SHP77 (cell line): ENCODE measurements around the gene PHKB.
"Not testable (repeated sequence)": the region's sequence is repeated elsewhere in the genome, so short reads cannot be mapped to it uniquely, and the experiment has no call there.

Experiments
- DNase-seq, 2 experiments: peaks; one replicate each; lab custom pipeline; 2025; lab: John Stamatoyannopoulos, UW

Gene PHKB

GRCh38 chr16:47625115-47625567 lies 164.0 kb downstream of the PHKB start:
- DNase-seq = no peak

DNA sequence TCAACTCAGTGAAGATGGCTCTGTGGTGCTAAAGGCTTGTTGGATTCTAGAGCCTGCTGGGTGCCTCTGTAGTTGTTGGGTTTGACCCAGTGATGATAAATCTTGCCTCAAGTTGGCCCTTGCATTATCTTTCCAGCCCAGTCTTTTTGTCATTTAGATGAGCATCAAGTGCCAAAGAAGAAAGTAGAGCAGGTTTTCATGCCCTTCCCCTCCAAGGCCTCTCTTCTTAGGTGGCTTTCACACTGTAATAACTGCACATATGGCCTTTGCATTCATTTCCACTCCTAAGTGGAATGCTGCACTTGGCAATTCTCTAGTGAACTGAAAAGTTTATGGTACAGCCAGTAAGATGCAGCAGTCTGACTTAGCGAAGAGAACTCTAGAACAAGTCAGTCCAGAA lies 165.1 kb downstream of the PHKB start:
- no peak for DNase-seq

- DNase-seq = no peak
These were observed 166.0 kb downstream of the PHKB start for GRCh38 chr16:47627085-47627639.

DNA sequence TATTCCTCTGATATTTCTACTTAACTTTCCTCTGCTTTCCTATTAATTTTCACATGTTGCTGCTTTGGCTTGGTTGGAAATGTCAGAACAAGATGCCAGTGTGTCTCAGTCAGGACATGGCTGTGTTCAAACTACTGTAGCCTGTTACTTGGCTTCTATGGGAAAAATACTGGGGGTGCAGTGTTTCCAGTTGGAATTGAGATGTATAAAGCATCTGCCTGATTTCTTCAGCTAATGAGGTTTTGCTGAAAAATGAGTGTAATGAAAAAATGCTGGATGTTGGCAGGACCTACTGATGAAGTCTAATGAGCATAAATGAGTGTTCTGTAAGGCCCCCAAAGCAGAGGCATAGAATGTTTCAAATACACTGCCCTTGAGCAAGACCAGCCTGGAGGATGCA lies 166.6 kb downstream of the PHKB start:
- DNase-seq = no peak

GRCh38 chr16:47631131-47631530 lies 170.0 kb downstream of the PHKB start:
- DNase-seq = no peak

DNA sequence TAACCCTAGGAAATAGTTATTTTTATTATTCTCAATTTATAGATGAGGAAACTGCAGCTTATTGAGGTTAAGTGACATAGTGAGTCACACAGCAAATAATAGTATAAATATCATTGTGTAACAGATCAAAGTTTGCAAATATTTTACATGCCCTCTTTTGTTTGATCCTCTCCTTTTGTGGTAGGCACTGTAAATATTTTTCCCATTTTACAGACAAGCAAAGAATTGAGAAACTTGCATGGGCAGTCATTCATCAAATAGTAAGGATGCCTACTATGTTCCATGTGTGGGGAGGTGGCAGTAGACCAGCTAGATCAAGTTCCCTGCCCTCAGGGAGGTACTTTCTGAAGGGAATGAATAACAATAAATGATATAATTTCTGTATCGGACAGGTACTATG lies 173.0 kb downstream of the PHKB start:
- DNase-seq = no peak

GRCh38 chr16:47634727-47635126 lies 173.6 kb downstream of the PHKB start:
- DNase-seq = no peak

GRCh38 chr16:47636501-47637099 lies 175.5 kb downstream of the PHKB start:
- DNase-seq = no peak

DNA sequence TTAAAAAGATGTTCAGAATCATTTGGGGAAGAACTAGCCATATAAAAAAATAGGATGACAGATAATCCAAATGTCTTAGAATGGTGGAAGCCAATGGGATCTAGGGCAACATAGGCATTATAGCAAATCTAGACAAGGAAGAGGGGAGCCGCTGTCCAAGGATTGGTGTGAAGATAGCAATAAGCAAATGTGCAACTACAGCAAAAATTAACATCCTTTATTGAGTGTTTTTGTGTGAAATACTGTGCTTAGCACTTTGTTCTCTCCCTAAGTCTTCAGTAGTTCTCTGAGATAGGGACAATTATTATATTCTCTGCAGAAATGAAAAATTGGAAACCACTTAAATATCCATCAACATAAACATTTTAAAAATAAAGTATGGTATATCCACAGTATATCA lies 177.0 kb downstream of the PHKB start:
- DNase-seq = no peak

DNA sequence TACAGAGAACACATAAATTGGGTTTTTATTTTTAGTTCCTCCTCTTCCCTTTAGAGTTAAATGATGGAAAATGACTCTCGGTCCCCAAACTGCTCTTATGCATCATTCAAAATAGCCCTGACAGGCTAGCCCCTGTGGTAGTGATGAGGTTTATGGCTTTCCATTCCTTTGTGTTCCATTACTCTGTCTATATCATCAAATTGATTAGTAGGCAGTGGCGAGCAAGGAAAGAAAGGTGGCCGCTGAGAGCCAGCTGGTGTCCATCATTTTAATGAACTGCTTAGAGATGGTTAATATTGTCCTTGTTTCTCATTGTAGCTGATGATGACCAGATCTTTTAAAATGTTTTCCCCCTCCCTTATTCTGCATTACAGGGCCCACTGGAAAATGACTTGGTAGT lies 179.5 kb downstream of the PHKB start:
- DNase-seq = no peak

- DNase-seq = no peak
These were observed 182.3 kb downstream of the PHKB start for GRCh38 chr16:47643323-47644000.

GRCh38 chr16:47644166-47644565 lies 183.0 kb downstream of the PHKB start:
- DNase-seq = no peak

GRCh38 chr16:47644661-47645060 lies 183.5 kb downstream of the PHKB start:
- DNase-seq = no peak

GRCh38 chr16:47646914-47647313 lies 185.8 kb downstream of the PHKB start:
- no peak for DNase-seq

GRCh38 chr16:47657032-47657431 lies 195.9 kb downstream of the PHKB start:
- DNase-seq = no peak

GRCh38 chr16:47657977-47658376 lies 196.8 kb downstream of the PHKB start:
- no peak for DNase-seq

- DNase-seq = no peak
These were observed 199.4 kb downstream of the PHKB start for GRCh38 chr16:47660540-47660939.

DNA sequence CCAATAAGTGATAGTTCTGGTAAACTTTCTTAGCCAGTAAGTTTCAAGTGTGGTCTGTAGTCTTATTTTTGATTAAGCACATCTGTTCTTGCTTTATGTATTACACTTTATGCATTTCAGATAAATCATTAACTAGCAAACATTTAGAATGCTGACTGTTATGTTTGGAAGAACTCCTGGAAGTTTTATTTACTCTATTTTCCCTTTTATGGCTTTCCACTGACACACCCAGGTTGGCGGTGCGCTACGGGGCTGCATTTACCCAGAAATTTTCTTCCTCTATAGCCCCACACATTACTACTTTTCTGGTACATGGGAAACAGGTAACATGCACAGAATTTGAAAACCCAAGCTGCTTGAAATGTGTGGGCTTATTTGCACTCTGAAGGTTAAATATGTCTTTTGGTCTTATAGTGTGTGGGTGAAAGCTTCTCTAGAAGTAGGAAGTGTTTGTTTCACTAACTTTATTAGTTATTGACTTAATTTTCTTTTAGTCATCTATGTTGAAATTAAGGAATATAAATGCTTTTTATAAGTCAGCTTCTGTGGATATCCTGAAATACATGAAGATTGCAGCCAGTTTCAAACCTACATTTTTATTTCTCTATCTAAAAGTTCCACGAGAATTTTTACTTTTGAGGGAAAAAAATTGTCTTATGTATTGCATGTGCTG lies 203.7 kb downstream of the PHKB start:
- no peak for DNase-seq

GRCh38 chr16:47666434-47666833 lies 205.3 kb downstream of the PHKB start:
- DNase-seq = no peak

DNA sequence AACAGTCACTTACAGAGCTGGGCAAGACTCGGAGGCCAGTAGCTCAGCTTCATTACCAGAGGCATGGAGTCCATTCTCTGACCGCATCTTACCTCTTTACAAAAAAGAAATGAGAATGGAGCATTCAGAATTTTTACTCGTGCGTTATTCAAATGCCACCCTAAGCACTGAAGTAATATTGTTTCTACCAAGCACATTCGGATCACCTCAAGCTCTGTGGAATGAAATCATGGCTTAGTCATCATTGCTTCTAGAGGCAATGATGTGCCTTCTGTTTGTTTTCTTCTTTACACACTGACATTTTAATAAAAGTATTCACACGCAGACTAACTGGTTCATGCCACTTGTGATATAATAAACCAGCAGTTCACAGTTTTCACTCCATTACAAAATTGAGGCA lies 206.8 kb downstream of the PHKB start:
- DNase-seq = no peak

GRCh38 chr16:47672475-47672874 lies 211.3 kb downstream of the PHKB start:
- no peak for DNase-seq

DNA sequence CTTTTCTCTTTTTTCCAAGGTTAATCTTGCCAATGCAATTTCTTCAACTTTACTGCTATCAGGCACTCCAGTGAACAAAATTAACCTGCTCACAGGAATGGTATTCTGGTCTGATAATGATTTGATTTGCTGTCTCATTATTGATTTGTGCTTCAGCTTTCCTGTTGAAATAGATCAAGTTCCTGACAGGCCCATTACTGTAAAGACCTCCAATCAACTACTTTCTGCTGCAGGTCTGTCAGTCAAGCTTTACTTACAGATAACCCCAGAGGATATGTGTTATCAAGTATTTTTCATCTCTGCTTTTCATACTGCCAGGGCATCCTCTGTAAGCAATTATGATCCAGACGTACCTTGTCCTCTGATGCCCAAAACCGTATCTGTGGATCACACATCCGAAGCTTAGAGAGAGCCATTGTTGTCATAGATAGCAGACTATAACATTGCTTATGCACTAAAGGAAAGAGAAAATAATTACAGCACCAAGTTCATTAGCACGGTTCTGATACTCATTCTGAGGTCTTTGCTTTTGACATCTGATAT lies 215.6 kb downstream of the PHKB start:
- no peak for DNase-seq

DNA sequence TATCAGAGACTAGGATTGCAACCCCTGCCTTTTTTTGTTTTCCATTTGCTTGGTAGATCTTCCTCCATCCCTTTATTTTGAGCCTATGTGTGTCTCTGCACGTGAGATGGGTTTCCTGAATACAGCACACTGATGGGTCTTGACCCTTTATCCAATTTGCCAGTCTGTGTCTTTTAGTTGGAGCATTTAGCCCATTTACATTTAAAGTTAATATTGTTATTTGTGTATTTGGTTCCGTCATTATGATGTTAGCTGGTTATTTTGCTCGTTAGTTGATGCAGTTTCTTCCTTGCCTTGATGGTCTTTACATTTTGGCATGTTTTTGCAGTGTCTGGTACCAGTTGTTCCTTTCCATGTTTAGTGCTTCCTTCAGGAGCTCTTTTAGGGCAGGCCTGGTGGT lies 220.4 kb downstream of the PHKB start:
- DNase-seq = not testable (repeated sequence)
